Hepatocyte (in vitro differentiated cells): ENCODE measurements around the gene AUTS2.

Experiments
- CTCF ChIP-seq: fragments of 200-600 bp; sonication (generic); IDR thresholded peaks from 2 replicates; pipeline ENCODE4 v1.5.1; 2016; ENCODE audit warnings: antibody characterized with exemption, mild to moderate bottlenecking; ENCODE audit not compliant: poor library complexity
- EZH2 ChIP-seq: fragments of 200-600 bp; sonication (generic); IDR thresholded peaks from 2 replicates; pipeline ENCODE4 v1.6.1; 2016; ENCODE audit warnings: antibody characterized with exemption, mild to moderate bottlenecking, borderline replicate concordance
- EZH2phosphoT487 ChIP-seq: fragments of 200-600 bp; sonication (generic); IDR thresholded peaks from one replicate; pipeline ENCODE4 v1.6.1; 2018; ENCODE audit warnings: antibody characterized with exemption, mild to moderate bottlenecking, low read depth, moderate library complexity; ENCODE audit not compliant: unreplicated experiment, severe bottlenecking

GRCh38 chr7:70400829-70401380 lies 802.6 kb downstream of the AUTS2 start:
- no peak for TF ChIP-seq CTCF
- TF ChIP-seq EZH2phosphoT487, result no peak
- no peak for TF ChIP-seq EZH2
